Measurements from ENCODE around the gene NID1.

The NID1 gene

GRCh38 chr1:236065509-236066005 lies 667 bp upstream of the NID1 start:
- DNase-seq = no peak

- peak; percentile 63 for DNase-seq
Observed at GRCh38 chr1:236063919-236064673, 794 bp downstream of the NID1 start.

- no peak for DNase-seq
Observed at GRCh38 chr1:236063551-236063918, 1.4 kb downstream of the NID1 start.

DNA sequence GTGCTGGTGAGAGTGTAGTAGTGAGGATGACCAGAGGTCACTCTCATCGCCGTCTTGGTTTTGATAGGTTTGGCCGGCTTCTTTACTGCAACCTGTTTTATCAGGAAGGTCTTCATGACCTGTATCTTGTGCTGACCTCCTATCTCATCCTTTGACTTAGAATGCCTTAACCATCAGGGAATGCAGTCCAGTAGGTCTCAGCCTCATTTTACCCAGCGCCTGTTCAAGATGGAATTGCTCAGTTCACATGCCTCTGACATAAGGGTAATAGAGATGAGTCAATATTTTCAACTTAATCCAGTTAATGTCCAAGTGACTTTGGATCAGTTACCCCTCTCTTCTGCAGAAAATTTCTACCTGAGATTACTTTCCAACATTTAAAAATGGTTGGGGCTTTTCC lies 4.6 kb downstream of the NID1 start:
- DNase-seq = no peak

GRCh38 chr1:236059011-236059410 lies 5.9 kb downstream of the NID1 start:
- DNase-seq = no peak

GRCh38 chr1:236058141-236058934 lies 6.6 kb downstream of the NID1 start:
- no peak for DNase-seq

DNA sequence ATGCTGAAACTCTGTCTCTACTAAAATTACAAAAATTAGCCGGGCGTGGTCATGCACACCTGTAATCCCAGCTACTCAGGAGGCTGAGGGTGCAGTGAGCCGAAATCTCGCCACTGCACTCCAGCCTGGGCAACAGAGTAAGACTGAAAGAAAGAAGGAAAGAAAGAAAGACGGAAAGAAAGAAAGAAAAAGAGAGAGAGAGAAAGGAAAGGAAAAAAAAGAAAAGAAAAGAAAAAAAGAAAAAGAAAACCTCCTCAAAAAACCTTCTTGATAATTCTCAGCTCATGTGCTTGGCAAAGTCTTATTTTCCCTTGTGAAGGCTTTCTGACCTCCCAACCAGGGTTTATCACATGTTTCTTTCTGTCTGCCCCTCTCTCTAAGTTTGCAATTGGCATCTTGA lies 7.3 kb downstream of the NID1 start:
- no peak for DNase-seq

DNA sequence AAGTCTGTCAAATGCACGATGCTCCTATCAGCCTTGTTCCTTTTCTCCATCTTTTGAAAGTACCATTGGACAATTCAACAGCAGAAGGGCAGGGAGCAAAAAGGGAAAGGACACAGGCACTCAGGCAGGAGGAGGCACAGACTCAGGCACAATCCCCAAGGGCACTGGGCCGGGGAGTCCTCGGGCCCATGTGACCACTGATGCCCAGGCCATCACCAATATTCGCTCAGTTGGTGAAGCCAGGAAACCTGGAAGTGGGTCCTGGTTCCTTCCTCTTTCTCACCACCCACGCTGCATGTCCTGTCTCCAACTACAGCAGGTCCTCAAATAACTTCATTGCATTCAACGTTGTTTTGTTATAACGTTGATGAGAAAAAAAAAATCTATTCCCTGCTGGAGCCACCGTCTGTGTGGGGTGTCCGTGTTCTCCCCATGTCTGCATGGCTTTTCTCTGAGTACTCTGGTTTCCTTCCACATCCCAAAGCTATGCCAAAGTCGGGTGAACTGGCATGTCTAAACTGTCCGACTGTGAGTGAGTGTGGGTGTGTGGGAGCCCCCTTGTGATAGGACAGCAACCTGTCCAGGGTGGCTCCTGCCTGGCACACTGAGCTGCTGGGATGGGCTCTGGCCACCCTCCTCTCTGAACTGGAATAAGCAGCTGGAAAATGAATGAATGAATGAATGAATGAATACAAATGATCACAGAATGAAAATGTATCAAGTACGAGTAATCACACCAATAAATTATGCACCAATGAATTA lies 12.5 kb downstream of the NID1 start:
- no peak for DNase-seq

DNA sequence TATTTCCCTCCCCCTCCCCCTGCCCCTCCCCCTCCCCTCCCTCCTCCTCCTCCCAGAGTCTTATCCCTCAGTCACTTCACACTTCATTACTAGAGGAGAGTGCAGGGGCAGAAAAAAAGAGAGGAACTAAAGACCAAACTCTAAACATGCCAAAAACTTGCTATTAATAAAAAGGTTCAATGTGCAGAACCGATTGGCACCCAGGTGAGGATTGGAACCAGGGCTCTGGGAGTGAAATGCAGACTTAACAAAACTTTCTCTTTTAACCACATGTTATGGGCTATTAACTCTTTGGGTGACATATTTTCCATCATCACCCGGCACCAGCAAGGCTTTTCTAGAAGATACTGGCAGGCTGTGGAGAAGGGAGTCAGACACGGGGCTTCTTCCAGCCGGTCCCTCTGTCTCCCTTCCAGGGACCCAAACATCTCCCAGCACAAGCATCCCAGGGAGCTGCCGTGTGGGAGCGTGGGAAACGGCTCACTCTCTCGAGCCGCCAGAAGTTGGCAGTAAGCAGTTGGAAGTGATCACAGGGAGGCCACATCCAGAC lies 13.6 kb downstream of the NID1 start:
- DNase-seq = no peak

GRCh38 chr1:236045771-236046170 lies 19.1 kb downstream of the NID1 start:
- no peak for DNase-seq

- DNase-seq = no peak
Observed at GRCh38 chr1:236044341-236044740, 20.5 kb downstream of the NID1 start.

DNA sequence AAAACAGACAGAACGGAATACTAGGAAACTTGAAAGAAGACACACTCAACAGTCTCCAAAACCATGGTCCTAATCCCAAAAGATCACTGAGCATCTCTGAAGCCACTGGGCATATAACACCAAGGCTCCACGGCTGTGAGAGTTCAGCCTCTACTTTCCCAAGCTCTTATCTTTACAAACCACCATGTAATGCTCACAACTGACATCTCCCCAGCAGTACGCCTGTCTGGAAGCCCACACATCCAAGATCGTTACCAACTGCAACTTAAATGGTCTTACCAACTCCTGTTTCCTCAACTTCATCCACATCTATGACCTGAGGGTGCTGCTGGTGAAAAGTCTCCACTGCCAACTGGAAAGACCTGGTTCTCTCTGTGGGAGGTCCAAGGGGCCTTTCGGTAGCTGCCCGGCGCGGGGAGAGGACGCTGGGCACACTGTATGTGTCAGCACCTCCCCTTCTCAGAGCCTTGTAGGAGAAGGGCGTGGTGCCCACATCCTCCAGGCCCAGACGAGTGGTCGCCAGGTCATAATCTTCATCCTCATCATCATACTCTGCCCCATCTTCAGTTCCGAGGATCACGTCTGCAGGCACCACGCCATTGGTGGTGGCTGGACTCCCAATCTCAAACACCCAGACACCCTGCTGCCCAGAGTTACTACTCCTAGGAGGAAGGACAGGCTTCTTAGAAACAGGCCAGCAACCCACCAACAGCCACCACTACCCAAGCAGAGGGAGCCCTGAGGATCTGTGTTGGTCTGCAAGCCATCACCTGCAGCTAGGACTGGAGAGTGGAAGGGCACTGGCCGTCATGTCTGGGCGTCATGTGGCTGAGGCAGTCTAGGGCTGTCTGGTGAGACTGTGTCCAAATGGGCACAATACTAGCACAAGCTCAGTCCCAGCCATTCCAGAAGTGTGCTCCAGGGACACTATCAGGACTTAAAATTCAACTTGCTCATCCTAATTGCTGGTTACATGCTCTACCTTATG lies 23.0 kb downstream of the NID1 start:
- no peak for DNase-seq

DNA sequence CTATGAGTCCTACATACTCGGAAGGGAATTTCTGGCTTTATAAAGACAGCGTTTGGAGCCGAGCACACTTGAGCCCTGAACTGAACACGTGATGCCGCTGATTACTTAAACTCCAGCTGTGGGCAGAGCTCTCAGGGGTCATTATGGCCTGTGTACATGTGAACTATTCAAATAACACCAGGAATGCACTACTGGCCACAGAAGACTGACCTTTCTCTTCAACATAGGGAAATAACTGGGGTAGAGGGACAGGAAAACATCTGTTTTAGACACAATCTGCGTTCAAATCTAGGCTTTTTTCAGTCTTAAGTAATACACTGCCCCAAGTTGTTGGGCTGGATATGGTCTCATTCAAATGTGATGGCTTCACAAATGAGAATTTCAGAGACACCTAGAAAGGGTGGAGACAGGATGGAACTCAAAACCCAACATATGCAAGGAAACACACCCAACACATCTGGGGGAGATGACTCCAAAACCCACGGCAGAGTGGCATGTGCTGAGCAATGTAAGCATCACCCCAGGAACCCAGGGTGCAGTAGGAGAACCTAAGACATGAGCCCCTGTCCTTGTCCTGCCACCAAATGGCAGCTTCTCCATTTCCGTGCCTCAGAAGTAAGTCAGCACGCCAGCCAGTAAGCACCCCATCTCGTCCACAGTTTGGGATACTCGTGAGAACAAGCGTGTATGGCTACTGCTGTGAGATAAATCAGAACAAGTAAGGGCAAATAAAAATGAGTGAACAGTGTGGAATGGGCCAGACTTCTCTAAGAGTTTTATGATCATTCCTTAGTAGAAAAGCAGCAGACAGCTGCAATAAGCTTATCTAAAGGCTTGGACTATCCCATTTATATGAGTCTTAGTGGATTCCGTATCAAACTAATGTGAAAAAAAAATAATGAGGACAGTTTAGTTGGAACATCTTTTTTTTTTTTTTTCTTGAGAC lies 24.9 kb downstream of the NID1 start:
- DNase-seq = no peak

DNA sequence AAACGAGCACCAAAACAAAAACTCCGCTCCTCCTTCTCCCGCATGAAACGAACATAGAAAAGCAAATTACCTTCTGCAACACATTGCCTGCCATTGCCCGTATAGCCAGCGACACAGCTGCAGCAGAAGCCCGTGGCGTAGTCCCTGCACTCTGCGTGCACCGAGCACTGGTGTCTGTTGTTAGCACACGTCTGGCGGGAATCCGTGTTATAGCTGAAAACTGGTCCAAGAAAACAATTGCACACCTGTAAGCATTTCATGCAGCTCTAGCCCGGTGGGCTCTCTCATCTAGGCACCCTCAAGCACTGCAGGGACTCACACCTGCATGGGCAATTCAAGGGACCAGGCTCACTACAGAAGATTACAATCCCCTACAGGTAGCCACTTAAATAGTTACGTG lies 26.9 kb downstream of the NID1 start:
- no peak for DNase-seq

DNA sequence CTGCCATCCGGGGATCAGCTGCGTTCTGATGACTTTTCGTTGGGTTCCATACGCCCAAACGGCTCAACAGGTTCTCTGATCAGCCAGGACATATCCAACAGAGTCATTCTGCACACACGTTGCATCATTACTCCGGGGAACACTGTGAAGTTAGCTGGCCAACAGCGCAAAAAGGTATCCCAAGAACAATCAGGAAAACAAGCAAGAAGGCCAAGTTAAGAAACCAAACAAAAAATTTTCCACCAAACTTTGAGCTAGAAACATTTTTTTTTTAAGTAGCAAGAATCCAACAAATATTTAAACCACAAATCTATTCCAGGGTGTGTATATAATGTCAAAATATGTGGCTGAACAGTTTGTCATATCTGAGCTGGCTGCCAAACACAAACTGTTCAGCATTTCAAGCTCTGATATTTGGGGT lies 29.2 kb downstream of the NID1 start:
- no peak for DNase-seq

- DNase-seq = no peak
Observed at GRCh38 chr1:236033336-236033735, 31.6 kb downstream of the NID1 start.

GRCh38 chr1:236030534-236030933 lies 34.4 kb downstream of the NID1 start:
- no peak for DNase-seq

GRCh38 chr1:236029428-236029940 lies 35.4 kb downstream of the NID1 start:
- DNase-seq = no peak

DNA sequence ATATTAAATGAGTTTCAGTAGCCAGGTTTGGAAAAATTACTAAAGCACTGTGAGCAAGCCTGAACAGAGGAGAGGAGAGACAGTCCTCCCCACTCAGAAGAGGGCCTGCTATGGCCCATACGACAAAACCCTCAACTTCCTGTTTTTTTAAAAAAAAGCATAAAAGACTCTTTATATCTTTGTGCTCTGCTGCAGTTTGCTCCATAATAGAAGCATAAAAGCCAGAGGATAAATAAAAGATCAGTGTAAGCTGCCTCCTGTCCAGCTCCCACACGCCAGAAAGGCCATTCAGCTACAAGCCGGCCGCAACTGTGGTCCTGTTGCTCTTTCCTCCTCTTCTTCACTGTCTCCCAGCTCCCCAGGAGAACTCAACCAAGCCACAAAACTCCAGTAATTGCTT lies 37.8 kb downstream of the NID1 start:
- DNase-seq = no peak

DNA sequence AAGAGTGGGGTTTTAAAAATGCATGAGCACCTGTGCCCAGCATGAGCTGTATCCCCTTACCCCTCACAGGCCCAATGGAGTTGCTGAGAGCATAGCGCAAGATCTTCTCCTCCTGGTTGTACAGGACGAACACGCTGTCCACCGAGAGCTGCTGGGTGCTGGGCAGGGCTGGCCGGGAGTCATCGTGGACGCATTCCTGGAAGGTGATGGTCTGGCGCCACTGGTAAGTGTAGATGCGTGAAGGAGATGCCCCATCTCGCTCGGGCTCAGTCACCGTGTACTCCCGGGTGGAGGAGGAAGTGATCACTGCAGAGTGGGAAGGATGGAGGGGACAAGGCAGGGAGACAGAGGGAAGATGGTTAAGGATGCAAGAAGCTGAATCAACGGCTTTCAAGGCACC lies 39.1 kb downstream of the NID1 start:
- no peak for DNase-seq

DNA sequence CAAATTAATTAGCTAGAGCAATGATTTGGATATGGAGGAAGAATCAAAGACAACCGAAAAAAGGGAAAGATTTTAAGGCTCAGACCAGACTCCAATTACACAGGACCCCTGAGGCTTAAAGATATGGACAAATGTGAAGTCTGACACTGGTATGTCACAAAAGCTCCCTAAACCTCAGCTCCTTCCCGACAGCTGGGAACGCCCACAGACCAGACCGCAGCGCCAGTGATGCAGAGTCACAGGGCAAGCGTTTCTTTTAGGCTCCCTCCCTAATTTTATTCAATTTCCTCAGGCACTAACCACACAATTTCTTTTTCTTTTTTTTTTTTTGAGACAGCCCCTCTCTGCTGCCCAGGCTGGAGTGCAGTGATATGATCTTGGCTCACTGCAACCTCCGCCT lies 40.2 kb downstream of the NID1 start:
- DNase-seq = no peak

Measured in activated CD8-positive, alpha-beta memory T cell treated with anti-CD3 and anti-CD28 coated beads for 24 hours (primary cell).